ENCODE measurements around the gene USP12.

Gene USP12

GRCh38 chr13:27168906-27169657 lies 2.5 kb downstream of the USP12 start:
- Histone ChIP-seq H3K27ac (ENCODE audit: low read depth, low read length) (no peak overlapping the region), H3K4me3 (ENCODE audit: low read depth, low read length) (peak overlapping the region; percentile 83; the same call in 1 of the 2 replicates), H3K36me3 (ENCODE audit: control insufficient read depth, insufficient read depth, low read length) (no peaks in the 10 kb centered on the region), H3K9me3 (ENCODE audit: control insufficient read depth, insufficient read depth, low read length) (no peaks in the 10 kb centered on the region), H3K9ac (ENCODE audit: low read depth, low read length) (no peak overlapping the region), H3K27me3 (ENCODE audit: control insufficient read depth, insufficient read depth, low read length) (no peaks in the 10 kb centered on the region), H3K4me1 (ENCODE audit: control insufficient read depth, insufficient read depth, low read length) (peaks cover 40% of the 10 kb centered on the region)

- no peaks in the 10 kb centered on the region for H3K27me3 ChIP-seq (ENCODE audit: control insufficient read depth, insufficient read depth, low read length)
- peaks cover 44% of the 10 kb centered on the region for H3K4me1 ChIP-seq (ENCODE audit: control insufficient read depth, insufficient read depth, low read length)
Observed at GRCh38 chr13:27168086-27168485, 3.5 kb downstream of the USP12 start.

GRCh38 chr13:27166313-27166712 lies 5.3 kb downstream of the USP12 start:
- H3K4me3 ChIP-seq (ENCODE audit: low read depth, low read length): no peak overlapping the region
- no peak overlapping the region for H3K27ac ChIP-seq (ENCODE audit: low read depth, low read length)
- no peaks in the 10 kb centered on the region for H3K36me3 ChIP-seq (ENCODE audit: control insufficient read depth, insufficient read depth, low read length)
- H3K27me3 ChIP-seq (ENCODE audit: control insufficient read depth, insufficient read depth, low read length): no peaks in the 10 kb centered on the region
- no peaks in the 10 kb centered on the region for H3K9me3 ChIP-seq (ENCODE audit: control insufficient read depth, insufficient read depth, low read length)
- H3K4me1 ChIP-seq (ENCODE audit: control insufficient read depth, insufficient read depth, low read length): peaks cover 46% of the 10 kb centered on the region
- no peak overlapping the region for H3K9ac ChIP-seq (ENCODE audit: low read depth, low read length)

More at GRCh38 chr13:27168086-27168485, 3.5 kb downstream of the USP12 start:
- Histone ChIP-seq H3K4me3 (ENCODE audit: low read depth, low read length) (no peak overlapping the region), H3K27ac (ENCODE audit: low read depth, low read length) (no peak overlapping the region), H3K36me3 (ENCODE audit: control insufficient read depth, insufficient read depth, low read length) (no peaks in the 10 kb centered on the region), H3K9ac (ENCODE audit: low read depth, low read length) (no peak overlapping the region), H3K9me3 (ENCODE audit: control insufficient read depth, insufficient read depth, low read length) (no peaks in the 10 kb centered on the region)

GRCh38 chr13:27161980-27162379 lies 9.6 kb downstream of the USP12 start:
- no peaks in the 10 kb centered on the region for H3K9me3 ChIP-seq (ENCODE audit: control insufficient read depth, insufficient read depth, low read length)
- no peaks in the 10 kb centered on the region for H3K27me3 ChIP-seq (ENCODE audit: control insufficient read depth, insufficient read depth, low read length)
- H3K9ac ChIP-seq (ENCODE audit: low read depth, low read length): no peak overlapping the region
- H3K4me1 ChIP-seq (ENCODE audit: control insufficient read depth, insufficient read depth, low read length): peaks cover 45% of the 10 kb centered on the region
- H3K36me3 ChIP-seq (ENCODE audit: control insufficient read depth, insufficient read depth, low read length): no peaks in the 10 kb centered on the region
- no peak overlapping the region for H3K4me3 ChIP-seq (ENCODE audit: low read depth, low read length)
- no peak overlapping the region for H3K27ac ChIP-seq (ENCODE audit: low read depth, low read length)

GRCh38 chr13:27161423-27161822 lies 10.2 kb downstream of the USP12 start:
- peaks cover 42% of the 10 kb centered on the region for H3K4me1 ChIP-seq (ENCODE audit: control insufficient read depth, insufficient read depth, low read length)
- no peak overlapping the region for H3K4me3 ChIP-seq (ENCODE audit: low read depth, low read length)
- no peaks in the 10 kb centered on the region for H3K36me3 ChIP-seq (ENCODE audit: control insufficient read depth, insufficient read depth, low read length)
- H3K9me3 ChIP-seq (ENCODE audit: control insufficient read depth, insufficient read depth, low read length): no peaks in the 10 kb centered on the region
- no peaks in the 10 kb centered on the region for H3K27me3 ChIP-seq (ENCODE audit: control insufficient read depth, insufficient read depth, low read length)
- H3K27ac ChIP-seq (ENCODE audit: low read depth, low read length): no peak overlapping the region
- no peak overlapping the region for H3K9ac ChIP-seq (ENCODE audit: low read depth, low read length)

- H3K4me3 ChIP-seq (ENCODE audit: low read depth, low read length): no peak overlapping the region
- H3K9me3 ChIP-seq (ENCODE audit: control insufficient read depth, insufficient read depth, low read length): no peaks in the 10 kb centered on the region
- H3K27ac ChIP-seq (ENCODE audit: low read depth, low read length): no peak overlapping the region
- no peaks in the 10 kb centered on the region for H3K36me3 ChIP-seq (ENCODE audit: control insufficient read depth, insufficient read depth, low read length)
- H3K9ac ChIP-seq (ENCODE audit: low read depth, low read length): no peak overlapping the region
- peaks cover 38% of the 10 kb centered on the region for H3K4me1 ChIP-seq (ENCODE audit: control insufficient read depth, insufficient read depth, low read length)
- H3K27me3 ChIP-seq (ENCODE audit: control insufficient read depth, insufficient read depth, low read length): no peaks in the 10 kb centered on the region
Observed at GRCh38 chr13:27160657-27161295, 10.8 kb downstream of the USP12 start.

- Histone ChIP-seq H3K27ac (ENCODE audit: low read depth, low read length) (no peak overlapping the region), H3K9me3 (ENCODE audit: control insufficient read depth, insufficient read depth, low read length) (no peaks in the 10 kb centered on the region), H3K9ac (ENCODE audit: low read depth, low read length) (no peak overlapping the region), H3K4me3 (ENCODE audit: low read depth, low read length) (no peak overlapping the region), H3K27me3 (ENCODE audit: control insufficient read depth, insufficient read depth, low read length) (no peaks in the 10 kb centered on the region), H3K36me3 (ENCODE audit: control insufficient read depth, insufficient read depth, low read length) (no peaks in the 10 kb centered on the region), H3K4me1 (ENCODE audit: control insufficient read depth, insufficient read depth, low read length) (peaks cover 33% of the 10 kb centered on the region)
Observed at GRCh38 chr13:27159806-27160563, 11.6 kb downstream of the USP12 start.

- H3K4me1 ChIP-seq (ENCODE audit: control insufficient read depth, insufficient read depth, low read length): peaks cover 32% of the 10 kb centered on the region
- no peaks in the 10 kb centered on the region for H3K9me3 ChIP-seq (ENCODE audit: control insufficient read depth, insufficient read depth, low read length)
- H3K27me3 ChIP-seq (ENCODE audit: control insufficient read depth, insufficient read depth, low read length): no peaks in the 10 kb centered on the region
- H3K27ac ChIP-seq (ENCODE audit: low read depth, low read length): no peak overlapping the region
- no peak overlapping the region for H3K4me3 ChIP-seq (ENCODE audit: low read depth, low read length)
- no peaks in the 10 kb centered on the region for H3K36me3 ChIP-seq (ENCODE audit: control insufficient read depth, insufficient read depth, low read length)
- no peak overlapping the region for H3K9ac ChIP-seq (ENCODE audit: low read depth, low read length)
Observed at GRCh38 chr13:27158335-27158734, 13.3 kb downstream of the USP12 start.

GRCh38 chr13:27151798-27152599 lies 19.6 kb downstream of the USP12 start:
- no peak overlapping the region for H3K9ac ChIP-seq (ENCODE audit: low read depth, low read length)
- H3K27ac ChIP-seq (ENCODE audit: low read depth, low read length): no peak overlapping the region
- H3K4me3 ChIP-seq (ENCODE audit: low read depth, low read length): no peak overlapping the region
- H3K36me3 ChIP-seq (ENCODE audit: control insufficient read depth, insufficient read depth, low read length): no peaks in the 10 kb centered on the region
- no peaks in the 10 kb centered on the region for H3K27me3 ChIP-seq (ENCODE audit: control insufficient read depth, insufficient read depth, low read length)
- no peaks in the 10 kb centered on the region for H3K4me1 ChIP-seq (ENCODE audit: control insufficient read depth, insufficient read depth, low read length)
- H3K9me3 ChIP-seq (ENCODE audit: control insufficient read depth, insufficient read depth, low read length): no peaks in the 10 kb centered on the region

GRCh38 chr13:27149702-27150101 lies 21.9 kb downstream of the USP12 start:
- Histone ChIP-seq H3K36me3 (ENCODE audit: control insufficient read depth, insufficient read depth, low read length) (no peaks in the 10 kb centered on the region), H3K9me3 (ENCODE audit: control insufficient read depth, insufficient read depth, low read length) (no peaks in the 10 kb centered on the region), H3K4me3 (ENCODE audit: low read depth, low read length) (no peak overlapping the region), H3K4me1 (ENCODE audit: control insufficient read depth, insufficient read depth, low read length) (no peaks in the 10 kb centered on the region), H3K27me3 (ENCODE audit: control insufficient read depth, insufficient read depth, low read length) (no peaks in the 10 kb centered on the region), H3K9ac (ENCODE audit: low read depth, low read length) (no peak overlapping the region), H3K27ac (ENCODE audit: low read depth, low read length) (no peak overlapping the region)
